Kidney tubule cell (primary cell): ENCODE data around the gene NPBWR2.
"Not testable (repeated sequence)": the region's sequence is repeated elsewhere in the genome, so short reads cannot be mapped to it uniquely, and the experiment has no call there.

ENCODE experiments used
- DNase-seq: peaks from one replicate; pipeline ENCODE4 v3.0.0-alpha.2; 2018; ENCODE audit warnings: low spot score

Gene NPBWR2

GRCh38 chr20:64102647-64103354, 4.6 kb downstream of the NPBWR2 start:
- DNase-seq, result no peak

- no peak for DNase-seq
Measured at GRCh38 chr20:64101731-64102621, 5.4 kb downstream of the NPBWR2 start.

- DNase-seq, result no peak
Measured at GRCh38 chr20:64100946-64101688, 6.2 kb downstream of the NPBWR2 start.

- no peak for DNase-seq
Measured at GRCh38 chr20:64100566-64100888, 6.8 kb downstream of the NPBWR2 start.

- DNase-seq, result no peak
Measured at GRCh38 chr20:64099880-64100565, 7.3 kb downstream of the NPBWR2 start.

GRCh38 chr20:64099086-64099786, 8.1 kb downstream of the NPBWR2 start:
- DNase-seq, result no peak

- no peak for DNase-seq
Measured at GRCh38 chr20:64098471-64099013, 8.8 kb downstream of the NPBWR2 start.

GRCh38 chr20:64096535-64096934, 10.8 kb downstream of the NPBWR2 start:
- no peak for DNase-seq

GRCh38 chr20:64095927-64096326, 11.4 kb downstream of the NPBWR2 start:
- no peak for DNase-seq

GRCh38 chr20:64095455-64095854, 11.9 kb downstream of the NPBWR2 start:
- DNase-seq, result no peak

GRCh38 chr20:64093013-64093503, 14.3 kb downstream of the NPBWR2 start:
- no peak for DNase-seq

- DNase-seq, result no peak
Measured at GRCh38 chr20:64092258-64093012, 14.9 kb downstream of the NPBWR2 start.

GRCh38 chr20:64091770-64092169, 15.6 kb downstream of the NPBWR2 start:
- no peak for DNase-seq

GRCh38 chr20:64091340-64091739, 16.0 kb downstream of the NPBWR2 start:
- no peak for DNase-seq

GRCh38 chr20:64090165-64090564, 17.2 kb downstream of the NPBWR2 start:
- no peak for DNase-seq

- DNase-seq, result not testable (repeated sequence)
Measured at GRCh38 chr20:64088586-64088985, 18.8 kb downstream of the NPBWR2 start.

GRCh38 chr20:64087226-64087825, 20.0 kb downstream of the NPBWR2 start:
- DNase-seq, result not testable (repeated sequence)

- DNase-seq, result no peak
Measured at GRCh38 chr20:64086801-64087200, 20.6 kb downstream of the NPBWR2 start.

GRCh38 chr20:64084685-64085152, 22.6 kb downstream of the NPBWR2 start:
- no peak for DNase-seq
